OCI-LY7 (cell line): ENCODE measurements around the gene GPRIN3.

Experiments used
- EZH2phosphoT487 ChIP-seq: fragments of 200-600 bp; sonication (generic); IDR thresholded peaks from 2 replicates; pipeline ENCODE4 v1.6.1; 2018; ENCODE audit warnings: low read depth, borderline replicate concordance, mild to moderate bottlenecking, mixed run types, antibody characterized with exemption, low read length, moderate library complexity, mixed read lengths
- TF ChIP-seq, protein P1 (sequence below): fragments of 200-600 bp; sonication (generic); conservative IDR thresholded peaks from 2 replicates; pipeline ENCODE4 v1.5.1; 2014; ENCODE audit warnings: mild to moderate bottlenecking, antibody characterized with exemption, low read length, moderate library complexity, mixed read lengths

- TF ChIP-seq, protein P1, sequence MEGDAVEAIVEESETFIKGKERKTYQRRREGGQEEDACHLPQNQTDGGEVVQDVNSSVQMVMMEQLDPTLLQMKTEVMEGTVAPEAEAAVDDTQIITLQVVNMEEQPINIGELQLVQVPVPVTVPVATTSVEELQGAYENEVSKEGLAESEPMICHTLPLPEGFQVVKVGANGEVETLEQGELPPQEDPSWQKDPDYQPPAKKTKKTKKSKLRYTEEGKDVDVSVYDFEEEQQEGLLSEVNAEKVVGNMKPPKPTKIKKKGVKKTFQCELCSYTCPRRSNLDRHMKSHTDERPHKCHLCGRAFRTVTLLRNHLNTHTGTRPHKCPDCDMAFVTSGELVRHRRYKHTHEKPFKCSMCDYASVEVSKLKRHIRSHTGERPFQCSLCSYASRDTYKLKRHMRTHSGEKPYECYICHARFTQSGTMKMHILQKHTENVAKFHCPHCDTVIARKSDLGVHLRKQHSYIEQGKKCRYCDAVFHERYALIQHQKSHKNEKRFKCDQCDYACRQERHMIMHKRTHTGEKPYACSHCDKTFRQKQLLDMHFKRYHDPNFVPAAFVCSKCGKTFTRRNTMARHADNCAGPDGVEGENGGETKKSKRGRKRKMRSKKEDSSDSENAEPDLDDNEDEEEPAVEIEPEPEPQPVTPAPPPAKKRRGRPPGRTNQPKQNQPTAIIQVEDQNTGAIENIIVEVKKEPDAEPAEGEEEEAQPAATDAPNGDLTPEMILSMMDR: no peak
- TF ChIP-seq EZH2phosphoT487: no peak
Measured at GRCh38 chr4:89215736-89216135, 91.9 kb downstream of the GPRIN3 start.
